Caco-2 (cell line): ENCODE data around the gene NKD1. TPM values are rescaled to one million over a fixed set of nuclear protein-coding genes. Genes with fewer than 3 reads are reported as not detected.

ENCODE experiments used
- BruUV-seq: library from RNA; stranded (reverse); fragments of 400-500 nt; replicated peaks from 2 replicates; lab custom pipeline; 2021; lab: Mats Ljungman, UMichigan
- CTCF ChIA-PET: fragments of 300-600 bp; sonication (Branson Sonifier 250); formaldehyde crosslinking; loops from one replicate; lab custom pipeline; 2022; ENCODE audit warnings: antibody characterized with exemption; lab: Charles Lee
- POLR2A ChIA-PET: fragments of 300-600 bp; sonication (Branson Sonifier 250); formaldehyde crosslinking; loops from one replicate; lab custom pipeline; 2022; ENCODE audit warnings: antibody characterized with exemption; lab: Charles Lee
- DNase-seq, 2 experiments: peaks; one replicate each; pipeline versions ENCODE4 v3.0.0 to v3.0.0-alpha.2; 2020 to 2022
- H3K27me3 ChIP-seq: replicated peaks from 2 replicates; pipeline ENCODE4 v1.6.0; 2011; ENCODE audit warnings: low read length; ENCODE audit not compliant: control insufficient read depth, insufficient read depth
- H3K36me3 ChIP-seq: 2 replicates; pipeline ENCODE4 v1.5.1; 2011; ENCODE audit warnings: low read length; ENCODE audit not compliant: control insufficient read depth, insufficient read depth
- H3K4me1 ChIP-seq: fragments of 250-450 bp; sonication (Bioruptor Pico); 2 replicates; pipeline ENCODE4 v1.5.1; 2020; ENCODE audit warnings: mild to moderate bottlenecking
- H3K4me3 ChIP-seq: 2 replicates; pipeline ENCODE4 v1.5.1; 2011; ENCODE audit warnings: low read depth, mild to moderate bottlenecking, control low read depth, low read length
- H3K9me3 ChIP-seq: fragments of 250-450 bp; sonication (Bioruptor Pico); 2 replicates; pipeline ENCODE4 v1.5.1; 2020; ENCODE audit warnings: mild to moderate bottlenecking, moderate library complexity
- H3K27ac Mint-ChIP-seq: one replicate; pipeline ENCODE4 v1.8.0; 2022; ENCODE audit warnings: mixed read lengths; ENCODE audit not compliant: unreplicated experiment
- H3K27me3 Mint-ChIP-seq: one replicate; pipeline ENCODE4 v1.8.0; 2022; ENCODE audit warnings: mixed read lengths; ENCODE audit not compliant: insufficient read depth, unreplicated experiment
- H3K36me3 Mint-ChIP-seq: one replicate; pipeline ENCODE4 v1.8.0; 2022; ENCODE audit warnings: mild to moderate bottlenecking, mixed read lengths; ENCODE audit not compliant: insufficient read depth, unreplicated experiment
- H3K4me1 Mint-ChIP-seq: one replicate; pipeline ENCODE4 v1.8.0; 2022; ENCODE audit warnings: low read depth, mixed read lengths; ENCODE audit not compliant: unreplicated experiment
- H3K4me3 Mint-ChIP-seq: one replicate; pipeline ENCODE4 v1.8.0; 2022; ENCODE audit warnings: mild to moderate bottlenecking, moderate library complexity, mixed read lengths; ENCODE audit not compliant: unreplicated experiment
- H3K9me3 Mint-ChIP-seq: one replicate; pipeline ENCODE4 v1.8.0; 2022; ENCODE audit warnings: mixed read lengths; ENCODE audit not compliant: unreplicated experiment
- intact Hi-C: fragments of 100-400 bp; cut with micrococcal nuclease; formaldehyde crosslinking; loops from one replicate; pipeline ENCODE4 v1.10.0; 2022; ENCODE audit not compliant: unreplicated experiment
- total RNA-seq: library from RNA; stranded (reverse); gene quantifications from 2 replicates; pipeline ENCODE4 v1.2.3, GENCODE V29; 2022
- TF ChIP-seq, protein P1 (sequence below), 2 experiments: fragments of 200-600 bp in 1 of 2; IDR thresholded peaks; 1 replicate in 1 of 2; 2 replicates in 1 of 2; pipeline versions ENCODE4 v1.5.1 to v1.8.0; 2011 to 2022; ENCODE audit warnings: antibody characterized with exemption in 1 of 2, control low read depth in 1 of 2, inconsistent platforms in 1 of 2, low read depth in 1 of 2, low read length in 1 of 2, mild to moderate bottlenecking in 1 of 2, moderate library complexity in 1 of 2; ENCODE audit not compliant: insufficient read depth in 1 of 2, severe bottlenecking in 1 of 2, unreplicated experiment in 1 of 2

NKD1 gene
- total RNA-seq, 1 experiment from 2014 or later: 54.9 TPM

DNA sequence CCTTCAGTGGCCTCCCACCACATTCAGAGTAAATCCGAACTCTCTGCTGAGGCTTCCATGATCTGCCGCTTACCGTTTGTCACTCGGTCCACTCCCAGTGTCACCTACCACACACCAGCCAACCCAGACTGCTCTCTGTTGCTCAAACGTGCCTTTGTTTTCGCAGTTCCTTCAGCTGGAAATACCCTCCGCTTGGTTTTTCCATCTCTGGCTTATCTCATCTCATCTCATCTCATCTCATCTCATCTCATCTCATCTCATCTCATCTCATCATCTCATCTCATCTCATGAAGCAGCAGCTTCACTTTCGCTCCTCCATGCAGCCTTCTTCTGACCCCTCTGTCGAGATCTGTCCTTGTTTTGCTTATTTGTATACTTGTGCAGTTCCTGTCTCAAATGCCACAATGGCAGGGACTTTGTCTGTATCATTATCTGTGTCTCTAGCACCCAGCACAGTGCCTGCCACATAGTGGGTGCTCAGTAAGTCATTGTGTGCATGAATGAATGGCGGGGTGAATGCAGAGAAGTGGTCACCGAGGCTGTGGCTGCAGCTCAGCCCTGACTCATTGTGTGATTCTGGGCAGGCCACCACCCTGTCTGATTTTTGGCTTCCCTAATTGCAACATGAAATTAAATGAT lies 136.7 kb downstream of the NKD1 start:
- Mint-ChIP-seq H3K4me1 (no peaks in the 10 kb centered on the region), H3K27me3 (peaks cover 2% of the 10 kb centered on the region), H3K9me3 (no peaks in the 10 kb centered on the region), H3K4me3 (no peak overlapping the region), H3K36me3 (no peaks in the 10 kb centered on the region), H3K27ac (no peak overlapping the region)
- H3K27me3 ChIP-seq: no peaks in the 10 kb centered on the region
- POLR2A ChIA-PET: no interaction called here
- no peaks in the 10 kb centered on the region; the same call in 1 of the 2 replicates for H3K9me3 ChIP-seq
- BruUV-seq: no TSS peak
- H3K4me3 ChIP-seq: no peak overlapping the region
- no peak for DNase-seq
- no peaks in the 10 kb centered on the region for H3K4me1 ChIP-seq
- CTCF ChIA-PET: no interaction called here
- intact Hi-C loops: no loop called here
- TF ChIP-seq, protein P1, sequence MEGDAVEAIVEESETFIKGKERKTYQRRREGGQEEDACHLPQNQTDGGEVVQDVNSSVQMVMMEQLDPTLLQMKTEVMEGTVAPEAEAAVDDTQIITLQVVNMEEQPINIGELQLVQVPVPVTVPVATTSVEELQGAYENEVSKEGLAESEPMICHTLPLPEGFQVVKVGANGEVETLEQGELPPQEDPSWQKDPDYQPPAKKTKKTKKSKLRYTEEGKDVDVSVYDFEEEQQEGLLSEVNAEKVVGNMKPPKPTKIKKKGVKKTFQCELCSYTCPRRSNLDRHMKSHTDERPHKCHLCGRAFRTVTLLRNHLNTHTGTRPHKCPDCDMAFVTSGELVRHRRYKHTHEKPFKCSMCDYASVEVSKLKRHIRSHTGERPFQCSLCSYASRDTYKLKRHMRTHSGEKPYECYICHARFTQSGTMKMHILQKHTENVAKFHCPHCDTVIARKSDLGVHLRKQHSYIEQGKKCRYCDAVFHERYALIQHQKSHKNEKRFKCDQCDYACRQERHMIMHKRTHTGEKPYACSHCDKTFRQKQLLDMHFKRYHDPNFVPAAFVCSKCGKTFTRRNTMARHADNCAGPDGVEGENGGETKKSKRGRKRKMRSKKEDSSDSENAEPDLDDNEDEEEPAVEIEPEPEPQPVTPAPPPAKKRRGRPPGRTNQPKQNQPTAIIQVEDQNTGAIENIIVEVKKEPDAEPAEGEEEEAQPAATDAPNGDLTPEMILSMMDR (IDR thresholded peaks at IDR 0.05; ENCODE audit: insufficient read depth in 1 of 2, low read depth in 1 of 2, low read length in 1 of 2, severe bottlenecking in 1 of 2, unreplicated experiment in 1 of 2): no peak
- H3K36me3 ChIP-seq: no peaks in the 10 kb centered on the region; the same call in 1 of the 2 replicates

DNA sequence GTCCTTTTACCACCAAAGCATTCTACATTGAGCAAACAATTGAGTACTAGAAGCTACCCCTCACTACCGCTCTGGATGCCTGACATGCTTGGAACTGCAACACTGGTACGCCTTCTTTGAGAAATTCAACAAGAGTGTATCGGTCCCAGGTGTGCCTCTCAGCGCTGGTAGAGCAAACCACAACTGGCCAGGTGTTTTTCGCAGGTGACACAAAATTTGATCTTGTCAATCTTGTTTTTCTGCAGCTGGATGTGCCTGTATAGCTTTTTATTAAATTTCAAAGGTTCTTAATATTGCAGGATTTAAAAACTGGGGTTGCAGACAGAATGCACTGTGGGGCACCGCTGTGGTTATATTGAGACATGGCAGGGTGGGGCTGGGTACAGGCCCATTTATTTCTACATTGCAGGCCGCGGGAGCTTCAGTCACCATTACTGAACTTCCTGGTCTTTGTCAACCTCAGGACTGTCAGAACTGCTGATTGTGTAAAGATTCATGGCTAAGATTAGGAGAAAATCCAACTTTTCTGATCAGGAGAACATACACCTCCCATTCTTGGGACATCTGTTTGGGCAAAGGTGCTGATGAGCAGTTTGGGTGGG lies 137.4 kb downstream of the NKD1 start:
- no peak for DNase-seq
- H3K9me3 Mint-ChIP-seq: no peaks in the 10 kb centered on the region
- TF ChIP-seq, protein P1 (IDR thresholded peaks at IDR 0.05; ENCODE audit: insufficient read depth in 1 of 2, low read depth in 1 of 2, low read length in 1 of 2, severe bottlenecking in 1 of 2, unreplicated experiment in 1 of 2): no peak
- ChIA-PET CTCF (no interaction called here), POLR2A (no interaction called here)
- H3K27ac Mint-ChIP-seq: no peak overlapping the region
- H3K36me3 Mint-ChIP-seq: no peaks in the 10 kb centered on the region
- Histone ChIP-seq H3K27me3 (no peaks in the 10 kb centered on the region), H3K9me3 (no peaks in the 10 kb centered on the region; the same call in 1 of the 2 replicates), H3K36me3 (no peaks in the 10 kb centered on the region; the same call in 1 of the 2 replicates), H3K4me3 (no peak overlapping the region), H3K4me1 (no peaks in the 10 kb centered on the region)
- H3K27me3 Mint-ChIP-seq: peaks cover 2% of the 10 kb centered on the region
- no peaks in the 10 kb centered on the region for H3K4me1 Mint-ChIP-seq
- BruUV-seq: no TSS peak
- no peak overlapping the region for H3K4me3 Mint-ChIP-seq
- intact Hi-C loops: no loop called here

DNA sequence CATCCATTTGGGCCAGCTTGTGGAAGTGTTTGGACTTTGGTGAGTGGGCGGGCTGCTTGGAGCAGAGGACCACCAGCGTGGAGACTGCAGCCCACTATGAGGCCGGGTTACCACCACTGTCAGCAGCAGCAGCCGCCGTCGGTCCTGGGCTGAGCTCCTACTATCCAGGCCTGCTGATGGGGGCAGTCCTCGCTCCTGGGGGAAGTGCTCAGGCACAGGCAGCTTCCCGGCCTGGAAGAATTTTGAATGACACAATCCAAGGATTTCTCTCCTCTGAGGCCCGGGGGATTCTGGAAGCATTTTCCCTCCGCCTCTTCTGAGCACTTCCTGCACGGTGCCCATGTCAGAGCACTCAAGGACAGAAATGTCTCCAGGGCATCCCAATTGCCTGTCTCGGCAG lies 139.9 kb downstream of the NKD1 start:
- ChIA-PET CTCF (no interaction called here), POLR2A (no interaction called here)
- DNase-seq: peak in 1 of 2 experiments; percentile 20
- intact Hi-C loops: no loop called here
- Mint-ChIP-seq H3K9me3 (no peaks in the 10 kb centered on the region), H3K27ac (no peak overlapping the region), H3K36me3 (no peaks in the 10 kb centered on the region), H3K27me3 (peaks cover 8% of the 10 kb centered on the region), H3K4me1 (peaks cover 6% of the 10 kb centered on the region), H3K4me3 (no peak overlapping the region)
- H3K4me3 ChIP-seq: no peak overlapping the region
- no peaks in the 10 kb centered on the region for H3K27me3 ChIP-seq
- no peaks in the 10 kb centered on the region; the same call in 1 of the 2 replicates for H3K36me3 ChIP-seq
- TF ChIP-seq, protein P1 (IDR thresholded peaks at IDR 0.05; ENCODE audit: insufficient read depth in 1 of 2, low read depth in 1 of 2, low read length in 1 of 2, severe bottlenecking in 1 of 2, unreplicated experiment in 1 of 2): no peak
- no peaks in the 10 kb centered on the region; the same call in 1 of the 2 replicates for H3K9me3 ChIP-seq
- no peaks in the 10 kb centered on the region for H3K4me1 ChIP-seq
- no TSS peak for BruUV-seq
